DND-41 (cell line): ENCODE results near the gene LCOR.

Experiments used
- EZH2 ChIP-seq: IDR thresholded peaks from 3 replicates; pipeline ENCODE4 v1.6.1; 2012; ENCODE audit warnings: borderline replicate concordance, low read depth, mild to moderate bottlenecking, moderate library complexity, low read length, inconsistent platforms; ENCODE audit not compliant: severe bottlenecking
- TF ChIP-seq, protein P1 (sequence below): IDR thresholded peaks from 2 replicates; pipeline ENCODE4 v1.5.1; 2012; ENCODE audit warnings: borderline replicate concordance, low read length, moderate library complexity, mild to moderate bottlenecking; ENCODE audit not compliant: poor library complexity, severe bottlenecking; ENCODE audit errors: extremely low read depth

- TF ChIP-seq, protein P1, sequence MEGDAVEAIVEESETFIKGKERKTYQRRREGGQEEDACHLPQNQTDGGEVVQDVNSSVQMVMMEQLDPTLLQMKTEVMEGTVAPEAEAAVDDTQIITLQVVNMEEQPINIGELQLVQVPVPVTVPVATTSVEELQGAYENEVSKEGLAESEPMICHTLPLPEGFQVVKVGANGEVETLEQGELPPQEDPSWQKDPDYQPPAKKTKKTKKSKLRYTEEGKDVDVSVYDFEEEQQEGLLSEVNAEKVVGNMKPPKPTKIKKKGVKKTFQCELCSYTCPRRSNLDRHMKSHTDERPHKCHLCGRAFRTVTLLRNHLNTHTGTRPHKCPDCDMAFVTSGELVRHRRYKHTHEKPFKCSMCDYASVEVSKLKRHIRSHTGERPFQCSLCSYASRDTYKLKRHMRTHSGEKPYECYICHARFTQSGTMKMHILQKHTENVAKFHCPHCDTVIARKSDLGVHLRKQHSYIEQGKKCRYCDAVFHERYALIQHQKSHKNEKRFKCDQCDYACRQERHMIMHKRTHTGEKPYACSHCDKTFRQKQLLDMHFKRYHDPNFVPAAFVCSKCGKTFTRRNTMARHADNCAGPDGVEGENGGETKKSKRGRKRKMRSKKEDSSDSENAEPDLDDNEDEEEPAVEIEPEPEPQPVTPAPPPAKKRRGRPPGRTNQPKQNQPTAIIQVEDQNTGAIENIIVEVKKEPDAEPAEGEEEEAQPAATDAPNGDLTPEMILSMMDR: no peak
- TF ChIP-seq EZH2: no peak
Measured at GRCh38 chr10:97034958-97035769, 203.1 kb downstream of the LCOR start.
